DND-41 (cell line): Measurements from ENCODE around the gene RBBP6.

ENCODE experiments used
- ATAC-seq: fragments of 200-7000 bp; cut with Tn5 transposase; 3 replicates; pipeline ENCODE4 v1.9.1; 2021; ENCODE audit warnings: low read depth; ENCODE audit not compliant: insufficient read depth
- DNase-seq: peaks from one replicate; pipeline ENCODE4 v3.0.0-alpha.2; 2020
- H2AFZ ChIP-seq: 2 replicates; pipeline ENCODE4 v1.6.0; 2012; ENCODE audit warnings: low read depth, low read length
- H3K27ac ChIP-seq: 2 replicates; pipeline ENCODE4 v1.5.1; 2012; ENCODE audit warnings: low read length, inconsistent platforms
- H3K27me3 ChIP-seq: fragments of 200-600 bp; sonication (generic); 2 replicates; pipeline ENCODE4 v1.6.0; 2012; ENCODE audit warnings: low read length, mild to moderate bottlenecking, inconsistent platforms; ENCODE audit not compliant: insufficient read depth, poor library complexity
- H3K36me3 ChIP-seq: 2 replicates; pipeline ENCODE4 v1.5.1; 2012; ENCODE audit warnings: low read length, inconsistent platforms; ENCODE audit not compliant: insufficient read depth
- H3K4me1 ChIP-seq: 2 replicates; pipeline ENCODE4 v1.5.1; 2012; ENCODE audit warnings: mild to moderate bottlenecking, low read length; ENCODE audit not compliant: insufficient read depth
- H3K4me2 ChIP-seq: 2 replicates; pipeline ENCODE4 v1.6.0; 2012; ENCODE audit warnings: mild to moderate bottlenecking, moderate library complexity, low read length, inconsistent platforms; ENCODE audit not compliant: insufficient read depth
- H3K4me3 ChIP-seq, 2 experiments: fragments of 200-600 bp in 1 of 2; shearing (Covaris generic) in 1 of 2; 2 replicates each; pipeline ENCODE4 v1.5.1; 2012 to 2016; ENCODE audit warnings: inconsistent platforms in 2 of 2, low read length in 2 of 2, mild to moderate bottlenecking in 2 of 2, low read depth in 1 of 2, moderate library complexity in 1 of 2
- H3K79me2 ChIP-seq: 2 replicates; pipeline ENCODE4 v1.6.0; 2012; ENCODE audit warnings: low read length, inconsistent platforms; ENCODE audit not compliant: insufficient read depth
- H3K9ac ChIP-seq: 2 replicates; pipeline ENCODE4 v1.6.0; 2012; ENCODE audit warnings: low read depth, mild to moderate bottlenecking, inconsistent platforms, low read length, moderate library complexity
- H3K9me3 ChIP-seq: 2 replicates; pipeline ENCODE4 v1.5.1; 2012; ENCODE audit warnings: low read length, moderate library complexity, mild to moderate bottlenecking, inconsistent platforms; ENCODE audit not compliant: insufficient read depth, severe bottlenecking
- H4K20me1 ChIP-seq: 2 replicates; pipeline ENCODE4 v1.6.0; 2012; ENCODE audit warnings: low read length; ENCODE audit not compliant: insufficient read depth
- EZH2 ChIP-seq: IDR thresholded peaks from 3 replicates; pipeline ENCODE4 v1.6.1; 2012; ENCODE audit warnings: borderline replicate concordance, low read depth, mild to moderate bottlenecking, moderate library complexity, low read length, inconsistent platforms; ENCODE audit not compliant: severe bottlenecking
- TF ChIP-seq, protein P1 (sequence below): IDR thresholded peaks from 2 replicates; pipeline ENCODE4 v1.5.1; 2012; ENCODE audit warnings: borderline replicate concordance, low read length, moderate library complexity, mild to moderate bottlenecking; ENCODE audit not compliant: poor library complexity, severe bottlenecking; ENCODE audit errors: extremely low read depth

RBBP6 gene

DNA sequence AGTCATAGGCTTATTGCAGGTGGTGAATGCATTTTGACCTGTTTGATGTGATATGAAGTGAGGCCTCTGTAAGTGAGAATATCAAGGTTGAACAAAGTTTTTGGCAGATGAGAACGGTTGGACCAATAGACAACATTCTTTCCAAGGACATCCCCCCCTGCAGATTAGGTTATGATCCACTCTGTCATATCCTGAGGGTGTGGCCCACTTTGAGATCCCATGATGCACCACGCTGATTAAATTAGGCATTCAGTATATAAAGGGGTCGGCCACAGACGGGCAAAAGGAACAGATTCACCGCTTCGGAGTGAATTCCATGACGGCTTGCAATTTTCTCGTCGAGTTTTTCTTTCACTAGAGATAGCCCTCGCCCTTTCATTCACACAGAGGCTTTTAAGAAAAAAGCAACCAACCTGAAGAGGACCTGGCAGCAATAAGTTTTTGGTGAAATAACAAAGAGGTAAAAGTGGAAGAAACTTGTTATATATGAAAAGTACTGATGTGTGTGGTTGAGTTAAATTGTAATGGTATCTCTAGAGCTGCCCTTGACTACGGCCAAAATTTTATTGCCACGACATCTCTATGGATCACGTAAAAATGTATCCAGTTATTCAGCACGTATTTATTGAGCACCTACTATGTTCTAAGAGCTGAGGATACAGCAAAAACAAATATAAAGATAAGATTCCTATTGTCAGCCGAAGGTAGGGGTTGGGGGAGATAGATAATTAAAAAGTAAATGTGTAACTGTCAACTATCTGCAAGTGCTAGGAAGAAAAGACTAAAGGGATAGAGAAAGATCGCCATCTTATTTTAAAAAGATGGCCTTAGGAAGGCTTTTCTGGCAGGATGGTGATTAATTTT lies 1.7 kb upstream of the RBBP6 start:
- H3K9ac ChIP-seq = no peak overlapping the region
- DNase-seq = no peak
- peaks cover 36% of the 10 kb centered on the region for H3K79me2 ChIP-seq
- no peak overlapping the region for H3K4me3 ChIP-seq
- peaks cover 27% of the 10 kb centered on the region for H4K20me1 ChIP-seq
- no peaks in the 10 kb centered on the region for H3K27me3 ChIP-seq
- ATAC-seq = no peak
- H3K27ac ChIP-seq = no peak overlapping the region
- peak overlapping the region; percentile 94; the same call in 1 of the 2 replicates for H3K4me2 ChIP-seq
- TF ChIP-seq, protein P1, sequence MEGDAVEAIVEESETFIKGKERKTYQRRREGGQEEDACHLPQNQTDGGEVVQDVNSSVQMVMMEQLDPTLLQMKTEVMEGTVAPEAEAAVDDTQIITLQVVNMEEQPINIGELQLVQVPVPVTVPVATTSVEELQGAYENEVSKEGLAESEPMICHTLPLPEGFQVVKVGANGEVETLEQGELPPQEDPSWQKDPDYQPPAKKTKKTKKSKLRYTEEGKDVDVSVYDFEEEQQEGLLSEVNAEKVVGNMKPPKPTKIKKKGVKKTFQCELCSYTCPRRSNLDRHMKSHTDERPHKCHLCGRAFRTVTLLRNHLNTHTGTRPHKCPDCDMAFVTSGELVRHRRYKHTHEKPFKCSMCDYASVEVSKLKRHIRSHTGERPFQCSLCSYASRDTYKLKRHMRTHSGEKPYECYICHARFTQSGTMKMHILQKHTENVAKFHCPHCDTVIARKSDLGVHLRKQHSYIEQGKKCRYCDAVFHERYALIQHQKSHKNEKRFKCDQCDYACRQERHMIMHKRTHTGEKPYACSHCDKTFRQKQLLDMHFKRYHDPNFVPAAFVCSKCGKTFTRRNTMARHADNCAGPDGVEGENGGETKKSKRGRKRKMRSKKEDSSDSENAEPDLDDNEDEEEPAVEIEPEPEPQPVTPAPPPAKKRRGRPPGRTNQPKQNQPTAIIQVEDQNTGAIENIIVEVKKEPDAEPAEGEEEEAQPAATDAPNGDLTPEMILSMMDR = no peak
- TF ChIP-seq EZH2 = no peak
- H3K4me1 ChIP-seq = peaks cover 22% of the 10 kb centered on the region
- H3K9me3 ChIP-seq = no peaks in the 10 kb centered on the region
- peak overlapping the region; percentile 42; the same call in 1 of the 2 replicates for H2AFZ ChIP-seq
- peaks cover 21% of the 10 kb centered on the region for H3K36me3 ChIP-seq

DNA sequence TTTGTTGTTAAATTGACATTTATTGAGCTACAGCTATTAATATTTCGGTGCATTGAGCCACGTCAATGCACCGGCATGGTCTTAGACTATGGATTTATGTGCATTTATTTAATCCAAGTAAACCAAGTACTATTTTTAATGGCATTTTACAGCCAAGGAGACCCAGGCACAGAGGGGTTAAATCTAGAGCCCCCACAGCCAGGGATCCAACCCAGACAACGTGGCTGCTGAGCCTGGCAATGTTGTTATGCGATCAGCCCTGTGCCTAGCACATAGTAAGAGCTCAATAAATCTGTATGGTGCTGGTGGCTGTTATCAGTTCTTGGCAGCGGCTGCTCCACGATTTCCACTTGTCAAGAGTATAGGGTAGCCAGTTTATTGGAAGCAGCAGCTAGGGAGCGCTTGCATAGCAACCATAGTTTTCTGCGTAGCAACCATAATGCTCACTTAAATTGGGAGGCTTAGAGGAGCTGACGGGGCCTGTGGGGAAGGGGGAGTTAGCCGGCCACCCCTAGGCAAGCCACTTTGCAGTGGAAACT lies 541 bp upstream of the RBBP6 start:
- Histone ChIP-seq H2AFZ (peak overlapping the region; percentile 95), H3K9me3 (no peaks in the 10 kb centered on the region), H3K79me2 (peaks cover 47% of the 10 kb centered on the region), H3K4me3 (peak overlapping the region; percentile 36 to 78; a peak in 3 of 4 replicates), H3K36me3 (peaks cover 31% of the 10 kb centered on the region), H3K9ac (peak overlapping the region; percentile 99), H3K27ac (peak overlapping the region; percentile 81), H4K20me1 (peaks cover 39% of the 10 kb centered on the region), H3K4me1 (peaks cover 34% of the 10 kb centered on the region), H3K27me3 (no peaks in the 10 kb centered on the region), H3K4me2 (peak overlapping the region; percentile 94)
- DNase-seq = no peak
- TF ChIP-seq, protein P1 = peak; percentile 37
- no peak for TF ChIP-seq EZH2
- peak; percentile 50 for ATAC-seq

DNA sequence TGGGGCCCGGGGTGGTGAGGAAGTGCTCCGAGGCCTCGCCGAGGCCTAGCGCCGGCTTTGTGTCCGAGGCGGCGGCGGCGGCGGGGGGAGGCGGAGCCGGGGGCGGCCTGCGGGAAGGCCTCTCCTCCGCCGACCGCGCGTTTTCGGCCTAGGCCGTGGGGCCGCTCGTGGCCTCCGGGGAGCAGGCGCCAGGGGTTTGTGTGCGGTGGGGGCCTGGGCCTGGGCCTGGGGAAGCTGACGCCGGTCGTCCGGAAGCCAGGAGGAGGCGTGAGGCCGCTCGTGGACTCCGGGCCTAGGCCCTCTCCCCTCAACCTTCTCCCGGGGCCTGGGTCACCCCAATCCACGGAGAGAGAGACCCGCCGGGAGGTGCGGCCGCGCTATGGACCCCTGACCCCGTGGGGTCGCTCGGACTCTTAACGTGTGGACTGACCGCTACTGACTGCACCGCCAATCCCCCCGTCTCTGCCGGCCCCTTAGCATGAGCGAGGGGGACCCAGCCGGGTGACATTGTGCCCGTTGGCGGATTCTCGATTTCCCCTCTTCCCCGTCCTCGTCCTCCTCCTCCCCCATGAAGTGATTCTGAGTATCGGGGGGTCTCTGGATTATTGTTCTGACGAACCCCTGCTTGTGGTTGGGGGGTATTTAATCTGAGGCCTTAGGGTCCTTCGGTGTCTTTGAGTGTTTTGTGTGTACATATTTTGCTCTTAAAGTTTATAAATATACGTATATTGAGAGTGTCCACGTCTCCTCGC lies 660 bp downstream of the RBBP6 start:
- TF ChIP-seq EZH2 = no peak
- TF ChIP-seq, protein P1 = no peak

More for the DNA sequence above, 660 bp downstream of the RBBP6 start:
- H3K9ac ChIP-seq = peak overlapping the region; percentile 99
- H3K4me2 ChIP-seq = peak overlapping the region; percentile 65
- peaks cover 59% of the 10 kb centered on the region for H3K79me2 ChIP-seq
- no peaks in the 10 kb centered on the region for H3K27me3 ChIP-seq
- H3K27ac ChIP-seq = peak overlapping the region; percentile 96
- peaks cover 51% of the 10 kb centered on the region for H4K20me1 ChIP-seq
- H3K9me3 ChIP-seq = no peaks in the 10 kb centered on the region
- H3K36me3 ChIP-seq = peaks cover 39% of the 10 kb centered on the region
- peak overlapping the region; percentile 90 for H2AFZ ChIP-seq
- H3K4me3 ChIP-seq = peak overlapping the region; percentile 78 to 87
- peaks cover 40% of the 10 kb centered on the region for H3K4me1 ChIP-seq
- ATAC-seq (peak; percentile 27), DNase-seq (peak; percentile 47)
